SW 1271 (cell line): ENCODE results near the gene ZBTB25.
"Not testable (repeated sequence)": the region's sequence is repeated elsewhere in the genome, so short reads cannot be mapped to it uniquely, and the experiment has no call there.

ENCODE experiments used
- DNase-seq, 2 experiments: peaks; one replicate each; lab custom pipeline; 2025; lab: John Stamatoyannopoulos, UW

ZBTB25 gene

GRCh38 chr14:64503434-64504309, at the start of gene ZBTB25:
TSS of gene ZBTB25 (minus strand) at chr14:64503838. CDS start at chr14:64490533, 13,305 bp downstream.
- peak; percentile 85 to 86 for DNase-seq

- no peak for DNase-seq
Observed at GRCh38 chr14:64550621-64551333, 47.1 kb upstream of the ZBTB25 start.

GRCh38 chr14:64549791-64550620, 46.4 kb upstream of the ZBTB25 start, which contains the start of gene PPP1R36:
TSS of gene PPP1R36 (plus strand) at chr14:64549961. CDS start at chr14:64549998, 37 bp downstream.
- DNase-seq, result no peak

GRCh38 chr14:64549016-64549415, 45.4 kb upstream of the ZBTB25 start:
- no peak for DNase-seq

- no peak for DNase-seq
Observed at GRCh38 chr14:64544607-64545312, 41.1 kb upstream of the ZBTB25 start.

- no peak for DNase-seq
Observed at GRCh38 chr14:64542836-64543201, 39.2 kb upstream of the ZBTB25 start.

GRCh38 chr14:64541972-64542835, 38.6 kb upstream of the ZBTB25 start:
- no peak for DNase-seq

- DNase-seq, result no peak
Observed at GRCh38 chr14:64541261-64541971, 37.8 kb upstream of the ZBTB25 start.

GRCh38 chr14:64540208-64541202, 36.9 kb upstream of the ZBTB25 start, which contains the start of gene HSPA2:
TSS of gene HSPA2 (plus strand) at chr14:64540741. CDS start at chr14:64540850, 109 bp downstream.
- peak; percentile 98 for DNase-seq

GRCh38 chr14:64536488-64537245, 33.0 kb upstream of the ZBTB25 start:
- no peak for DNase-seq

GRCh38 chr14:64531567-64531966, 27.9 kb upstream of the ZBTB25 start:
- no peak for DNase-seq

GRCh38 chr14:64525354-64525753, 21.7 kb upstream of the ZBTB25 start:
- DNase-seq, result no peak

GRCh38 chr14:64522591-64523355, 19.1 kb upstream of the ZBTB25 start:
- no peak for DNase-seq

GRCh38 chr14:64520699-64521098, 17.1 kb upstream of the ZBTB25 start:
- no peak for DNase-seq

GRCh38 chr14:64518229-64518628, 14.6 kb upstream of the ZBTB25 start:
- DNase-seq, result no peak

- not testable (repeated sequence) for DNase-seq
Observed at GRCh38 chr14:64517667-64518066, 14.0 kb upstream of the ZBTB25 start.

GRCh38 chr14:64516969-64517368, 13.3 kb upstream of the ZBTB25 start:
- DNase-seq, result no peak
